HG02870 (cell line): ENCODE data around the gene ARHGDIA.

ENCODE experiments used
- ATAC-seq: cut with Tn5 transposase; IDR thresholded peaks from one replicate; pipeline ENCODE4 v1.9.1; 2021; ENCODE audit warnings: mild to moderate bottlenecking, moderate library complexity; ENCODE audit not compliant: unreplicated experiment

Gene ARHGDIA

GRCh38 chr17:81888988-81889595 lies 18.0 kb upstream of the ARHGDIA start:
- ATAC-seq = no peak

- ATAC-seq = no peak
Observed at GRCh38 chr17:81888105-81888987, 17.2 kb upstream of the ARHGDIA start.

- ATAC-seq = no peak
Observed at GRCh38 chr17:81885869-81886548, 14.9 kb upstream of the ARHGDIA start.

GRCh38 chr17:81885454-81885853 lies 14.3 kb upstream of the ARHGDIA start:
- ATAC-seq = no peak

GRCh38 chr17:81884968-81885367 lies 13.8 kb upstream of the ARHGDIA start:
- ATAC-seq = no peak

- ATAC-seq = no peak
Observed at GRCh38 chr17:81884520-81884919, 13.4 kb upstream of the ARHGDIA start.

- ATAC-seq = no peak
Observed at GRCh38 chr17:81879121-81879520, 8.0 kb upstream of the ARHGDIA start.

GRCh38 chr17:81878294-81878693 lies 7.2 kb upstream of the ARHGDIA start:
- ATAC-seq = no peak

- no peak for ATAC-seq
Observed at GRCh38 chr17:81877569-81877968, 6.4 kb upstream of the ARHGDIA start.

- ATAC-seq = peak; percentile 43
Observed at GRCh38 chr17:81871387-81872230, 472 bp upstream of the ARHGDIA start.

- ATAC-seq = peak; percentile 4
Observed at GRCh38 chr17:81870131-81870980, 781 bp downstream of the ARHGDIA start.

GRCh38 chr17:81869221-81870130 lies 1.7 kb downstream of the ARHGDIA start:
- ATAC-seq = no peak

GRCh38 chr17:81868674-81869220 lies 2.4 kb downstream of the ARHGDIA start:
- ATAC-seq = no peak

GRCh38 chr17:81867991-81868673 lies 3.0 kb downstream of the ARHGDIA start:
- no peak for ATAC-seq

GRCh38 chr17:81867170-81867990 lies 3.8 kb downstream of the ARHGDIA start:
- ATAC-seq = no peak

GRCh38 chr17:81866440-81867169 lies 4.5 kb downstream of the ARHGDIA start:
- no peak for ATAC-seq
